A549 (cell line): Measurements from ENCODE around the gene TBC1D1. TPM values are rescaled to one million over a fixed set of nuclear protein-coding genes. Genes with fewer than 3 reads are reported as not detected.

Experiments used
- ATAC-seq, 2 experiments: fragments of 200-7000 bp in 1 of 2; fragments of >200 bp in 1 of 2; cut with Nextera tagmentation in 1 of 2; cut with Tn5 transposase in 1 of 2; 3 replicates each; pipeline versions ENCODE4 v1.8.0 to v1.9.1; 2018 to 2020; ENCODE audit warnings: mild to moderate bottlenecking in 1 of 2, moderate library complexity in 1 of 2
- CTCF ChIA-PET: fragments of 300-600 bp; sonication (Branson Sonifier 250); formaldehyde crosslinking; extraction: SDS; loops from one replicate; lab custom pipeline; 2021; ENCODE audit warnings: antibody characterized with exemption, inconsistent platforms; lab: Yijun Ruan, JAX
- POLR2A ChIA-PET: fragments of 350-600 bp; formaldehyde crosslinking; extraction: SDS; loops from one replicate; lab custom pipeline; 2021; ENCODE audit warnings: antibody characterized with exemption, inconsistent platforms; lab: Yijun Ruan, JAX
- DNase-seq, 2 experiments: peaks; one replicate each; pipeline versions ENCODE4 v3.0.0 to v3.0.0-alpha.2; 2011 to 2016; ENCODE audit warnings: low read depth in 1 of 2, low spot score in 1 of 2
- FAIRE-seq: peaks from 2 replicates; lab custom pipeline; 2011; peaks lifted over from hg19 to GRCh38; lab: Jason Lieb, UNC
- H3K27ac ChIP-seq, 2 experiments: fragments of >200 bp; sonication (Bioruptor Twin); formaldehyde crosslinking; 3 replicates each; pipeline ENCODE4 v1.5.1; 2016 to 2017
- H3K4me1 ChIP-seq: fragments of >200 bp; sonication (Bioruptor Twin); formaldehyde crosslinking; 3 replicates; pipeline ENCODE4 v1.6.1; 2016
- H3K4me2 ChIP-seq: fragments of >200 bp; sonication (Bioruptor Twin); formaldehyde crosslinking; 3 replicates; pipeline ENCODE4 v1.6.1; 2016
- H3K4me3 ChIP-seq: fragments of >200 bp; sonication (Bioruptor Twin); formaldehyde crosslinking; 3 replicates; pipeline ENCODE4 v1.5.1; 2016
- H3K9me3 ChIP-seq: fragments of >200 bp; sonication (Bioruptor Twin); formaldehyde crosslinking; 3 replicates; pipeline ENCODE4 v1.6.1; 2016
- CBX8 ChIP-seq: fragments of 200-600 bp; sonication (generic); IDR thresholded peaks from 2 replicates; pipeline ENCODE4 v1.6.1; 2016
- CEBPB ChIP-seq, 2 experiments: fragments of >200 bp in 1 of 2; sonication (Bioruptor Twin) in 1 of 2; formaldehyde crosslinking in 1 of 2; IDR thresholded peaks; 2 replicates each; pipeline ENCODE4 v1.6.1; 2012 to 2016
- CHD2 ChIP-seq: fragments of 150-350 bp; IDR thresholded peaks from 2 replicates; pipeline ENCODE4 v1.6.1; 2014; ENCODE audit warnings: low read length; ENCODE audit not compliant: partially characterized antibody
- CHD4 ChIP-seq: fragments of 200-600 bp; sonication (generic); IDR thresholded peaks from 2 replicates; pipeline ENCODE4 v1.6.1; 2016; ENCODE audit warnings: antibody characterized with exemption, mild to moderate bottlenecking, borderline replicate concordance
- EHF ChIP-seq: fragments of 250-450 bp; sonication (Bioruptor Pico); IDR thresholded peaks from 2 replicates; pipeline ENCODE4 v1.5.0; 2020; ENCODE audit warnings: mild to moderate bottlenecking
- EP300 ChIP-seq, 2 experiments: fragments of >200 bp; sonication (Bioruptor Twin); formaldehyde crosslinking; IDR thresholded peaks; 2 replicates in 1 of 2; 3 replicates in 1 of 2; pipeline ENCODE4 v1.6.1; 2016 to 2017
- FOSB ChIP-seq: fragments of 250-450 bp; sonication (Bioruptor Pico); IDR thresholded peaks from 2 replicates; pipeline ENCODE4 v1.5.0; 2020; ENCODE audit warnings: mild to moderate bottlenecking, moderate library complexity
- FOSL2 ChIP-seq, 2 experiments: fragments of 450-650 bp in 1 of 2; fragments of >200 bp in 1 of 2; sonication (Bioruptor Twin) in 1 of 2; formaldehyde crosslinking; IDR thresholded peaks; 2 replicates each; pipeline versions ENCODE4 v1.5.0 to v1.6.1; 2016 to 2020; ENCODE audit warnings: mild to moderate bottlenecking in 1 of 2, moderate library complexity in 1 of 2
- FOXS1 ChIP-seq: fragments of 250-450 bp; sonication (Bioruptor Pico); IDR thresholded peaks from 2 replicates; pipeline ENCODE4 v1.5.0; 2020; ENCODE audit warnings: mild to moderate bottlenecking, moderate library complexity
- GATA3 ChIP-seq: IDR thresholded peaks from 2 replicates; pipeline ENCODE4 v1.6.1; 2012; ENCODE audit warnings: borderline replicate concordance
- HOXB13 ChIP-seq: fragments of 250-450 bp; sonication (Bioruptor Pico); IDR thresholded peaks from 2 replicates; pipeline ENCODE4 v1.5.0; 2020; ENCODE audit warnings: low read depth, mild to moderate bottlenecking, moderate library complexity
- JUN ChIP-seq, 2 experiments: fragments of >200 bp; sonication (Bioruptor Twin); formaldehyde crosslinking; IDR thresholded peaks; 2 replicates in 1 of 2; 3 replicates in 1 of 2; pipeline ENCODE4 v1.6.1; 2016 to 2017
- KDM5A ChIP-seq: fragments of 200-600 bp; sonication (generic); IDR thresholded peaks from 2 replicates; pipeline ENCODE4 v1.6.1; 2016; ENCODE audit warnings: antibody characterized with exemption, mild to moderate bottlenecking
- PHF8 ChIP-seq: fragments of 200-600 bp; sonication (generic); IDR thresholded peaks from 2 replicates; pipeline ENCODE4 v1.6.1; 2016; ENCODE audit warnings: low read depth, mild to moderate bottlenecking, antibody characterized with exemption, moderate library complexity, borderline replicate concordance
- POLR2A ChIP-seq: IDR thresholded peaks from 2 replicates; pipeline ENCODE4 v1.6.1; 2012; ENCODE audit warnings: mild to moderate bottlenecking, low read length
- SMC3 ChIP-seq: fragments of >200 bp; sonication (Bioruptor Twin); formaldehyde crosslinking; IDR thresholded peaks from 3 replicates; pipeline ENCODE4 v1.6.1; 2018; ENCODE audit warnings: inconsistent platforms
- TFCP2L1 ChIP-seq: fragments of 250-450 bp; sonication (Bioruptor Pico); IDR thresholded peaks from 2 replicates; pipeline ENCODE4 v1.5.0; 2021; ENCODE audit warnings: mild to moderate bottlenecking
- ZNF302 ChIP-seq: fragments of 250-450 bp; sonication (Bioruptor Pico); IDR thresholded peaks from 2 replicates; pipeline ENCODE4 v1.9.0; 2021; ENCODE audit warnings: inconsistent platforms, mild to moderate bottlenecking, moderate library complexity
- ZSCAN20 ChIP-seq: fragments of 250-450 bp; sonication (Bioruptor Pico); IDR thresholded peaks from 2 replicates; pipeline ENCODE4 v1.8.0; 2022; ENCODE audit warnings: mild to moderate bottlenecking, moderate library complexity
- WGBS: methylation state at CpG from one replicate; pipeline ENCODE4 v1.1.6; 2017; ENCODE audit errors: missing lambda C conversion rate; 5-methylcytosine and 5-hydroxymethylcytosine counted together
- polyA plus RNA-seq, 4 experiments: library from polyadenylated mRNA; depleted of rRNA in 3 of 4; stranded (reverse); fragments of >200 nt; fragmentation: RNase III in 1 of 4; extraction: RNeasy Plus Mini Kit Qiagen cat#74134 plus additional on column Dnase treatment in 1 of 4; gene quantifications; 2 replicates in 3 of 4; 3 replicates in 1 of 4; pipeline ENCODE4 v1.2.3, GENCODE V29; 2011 to 2017
- TF ChIP-seq, protein P1 (sequence below): fragments of >200 bp; sonication (Bioruptor Twin); formaldehyde crosslinking; IDR thresholded peaks from 2 replicates; pipeline ENCODE4 v1.6.1; 2016
- TF ChIP-seq, protein P2 (sequence below): fragments of 150-350 bp; IDR thresholded peaks from 2 replicates; pipeline ENCODE4 v1.6.1; 2014; ENCODE audit warnings: low read depth, mild to moderate bottlenecking, low read length
- TF ChIP-seq, protein P3 (sequence below): fragments of 250-450 bp; sonication (Bioruptor Pico); IDR thresholded peaks from 2 replicates; pipeline ENCODE4 v1.5.0; 2021; ENCODE audit warnings: mild to moderate bottlenecking, moderate library complexity, borderline replicate concordance
- TF ChIP-seq, protein P4 (sequence below): fragments of 200-600 bp; sonication (generic); IDR thresholded peaks from 2 replicates; pipeline ENCODE4 v1.6.1; 2016; ENCODE audit warnings: antibody characterized with exemption, mild to moderate bottlenecking, moderate library complexity
- TF ChIP-seq, protein P5 (sequence below): IDR thresholded peaks from 2 replicates; pipeline ENCODE4 v1.6.1; 2012; ENCODE audit warnings: low read depth, borderline replicate concordance
- TF ChIP-seq, protein P6 (sequence below): fragments of >200 bp; sonication (Bioruptor Twin); formaldehyde crosslinking; IDR thresholded peaks from 3 replicates; pipeline ENCODE4 v1.6.1; 2016

Gene TBC1D1
- polyA plus RNA-seq, 2 of the 4 experiments (the other 2 are of a cell fraction) = 26.5 to 28.5 TPM

DNA sequence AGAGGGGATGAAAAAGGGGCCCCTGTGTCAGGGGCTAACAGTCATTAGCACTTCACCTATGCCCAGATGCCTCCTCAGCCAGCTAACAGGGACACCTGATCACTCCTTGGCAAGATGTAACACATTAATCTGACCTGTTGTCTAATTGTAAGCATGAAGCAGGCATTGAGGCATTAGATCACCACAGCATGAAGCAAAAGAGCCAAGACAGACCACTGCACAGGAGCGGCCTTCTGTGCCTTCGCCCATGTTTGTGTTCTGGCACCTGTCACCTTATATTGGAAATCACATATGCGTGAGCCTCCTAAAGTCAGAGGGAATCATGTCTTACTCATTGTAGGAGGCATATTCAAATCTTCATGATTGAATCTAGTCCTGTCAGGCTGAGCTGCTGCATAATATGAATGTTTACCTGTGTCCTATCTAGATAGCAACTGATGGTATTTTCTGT, 117.7 kb downstream of the TBC1D1 start:
- Histone ChIP-seq H3K4me1 (no peaks in the 10 kb centered on the region; the same call in 2 of the 3 replicates), H3K9me3 (no peaks in the 10 kb centered on the region), H3K4me2 (no peak overlapping the region), H3K4me3 (no peak overlapping the region), H3K27ac (no peak overlapping the region)
- ChIA-PET POLR2A (no interaction called here), CTCF (no interaction called here)
- 100% methylated on average over 3 of the region's 3 CpGs for whole genome bisulfite sequencing
- TF ChIP-seq HOXB13 (no peak), EHF (no peak)
- ATAC-seq (no peak), FAIRE-seq (no peak), DNase-seq (no peak)

DNA sequence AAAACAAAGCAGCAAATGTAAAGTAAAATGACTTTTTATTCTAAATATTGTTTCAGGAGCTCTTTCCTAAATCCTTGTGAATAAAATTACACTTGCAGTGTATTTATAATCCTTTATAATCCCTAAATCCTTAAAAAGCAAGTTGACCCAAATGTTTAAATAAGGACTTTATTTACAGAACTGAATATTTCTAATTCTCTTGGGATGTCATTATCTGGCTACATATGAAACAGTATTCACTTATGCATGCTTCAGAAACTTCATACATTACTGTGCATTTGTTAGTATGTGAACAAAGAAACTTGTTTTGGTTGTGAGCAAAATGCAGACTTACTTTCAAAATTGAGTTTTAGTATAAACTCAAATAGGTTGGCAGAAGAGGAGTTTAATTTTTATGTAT, 118.5 kb downstream of the TBC1D1 start:
- Histone ChIP-seq H3K27ac (no peak overlapping the region), H3K9me3 (no peaks in the 10 kb centered on the region), H3K4me1 (no peaks in the 10 kb centered on the region; the same call in 2 of the 3 replicates), H3K4me2 (no peak overlapping the region), H3K4me3 (no peak overlapping the region)
- TF ChIP-seq, protein P1, sequence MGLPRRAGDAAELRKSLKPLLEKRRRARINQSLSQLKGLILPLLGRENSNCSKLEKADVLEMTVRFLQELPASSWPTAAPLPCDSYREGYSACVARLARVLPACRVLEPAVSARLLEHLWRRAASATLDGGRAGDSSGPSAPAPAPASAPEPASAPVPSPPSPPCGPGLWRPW = no peak
- TF ChIP-seq CEBPB (IDR thresholded peaks at IDR 0.05) (no peak), EP300 (IDR thresholded peaks at IDR 0.05) (no peak), FOXS1 (no peak), CHD4 (no peak), PHF8 (no peak), CHD2 (no peak), ZNF302 (CRISPR knock-in tag) (no peak), GATA3 (no peak), FOSL2 (IDR thresholded peaks at IDR 0.05) (no peak), FOSL2 (CRISPR knock-in tag; IDR thresholded peaks at IDR 0.05) (no peak), FOSB (CRISPR knock-in tag) (no peak)
- TF ChIP-seq, protein P2, sequence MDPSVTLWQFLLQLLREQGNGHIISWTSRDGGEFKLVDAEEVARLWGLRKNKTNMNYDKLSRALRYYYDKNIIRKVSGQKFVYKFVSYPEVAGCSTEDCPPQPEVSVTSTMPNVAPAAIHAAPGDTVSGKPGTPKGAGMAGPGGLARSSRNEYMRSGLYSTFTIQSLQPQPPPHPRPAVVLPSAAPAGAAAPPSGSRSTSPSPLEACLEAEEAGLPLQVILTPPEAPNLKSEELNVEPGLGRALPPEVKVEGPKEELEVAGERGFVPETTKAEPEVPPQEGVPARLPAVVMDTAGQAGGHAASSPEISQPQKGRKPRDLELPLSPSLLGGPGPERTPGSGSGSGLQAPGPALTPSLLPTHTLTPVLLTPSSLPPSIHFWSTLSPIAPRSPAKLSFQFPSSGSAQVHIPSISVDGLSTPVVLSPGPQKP = no peak
- TF ChIP-seq, protein P3, sequence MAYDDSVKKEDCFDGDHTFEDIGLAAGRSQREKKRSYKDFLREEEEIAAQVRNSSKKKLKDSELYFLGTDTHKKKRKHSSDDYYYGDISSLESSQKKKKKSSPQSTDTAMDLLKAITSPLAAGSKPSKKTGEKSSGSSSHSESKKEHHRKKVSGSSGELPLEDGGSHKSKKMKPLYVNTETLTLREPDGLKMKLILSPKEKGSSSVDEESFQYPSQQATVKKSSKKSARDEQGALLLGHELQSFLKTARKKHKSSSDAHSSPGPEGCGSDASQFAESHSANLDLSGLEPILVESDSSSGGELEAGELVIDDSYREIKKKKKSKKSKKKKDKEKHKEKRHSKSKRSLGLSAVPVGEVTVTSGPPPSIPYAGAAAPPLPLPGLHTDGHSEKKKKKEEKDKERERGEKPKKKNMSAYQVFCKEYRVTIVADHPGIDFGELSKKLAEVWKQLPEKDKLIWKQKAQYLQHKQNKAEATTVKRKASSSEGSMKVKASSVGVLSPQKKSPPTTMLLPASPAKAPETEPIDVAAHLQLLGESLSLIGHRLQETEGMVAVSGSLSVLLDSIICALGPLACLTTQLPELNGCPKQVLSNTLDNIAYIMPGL (CRISPR knock-in tag) = no peak
- TF ChIP-seq, protein P4, sequence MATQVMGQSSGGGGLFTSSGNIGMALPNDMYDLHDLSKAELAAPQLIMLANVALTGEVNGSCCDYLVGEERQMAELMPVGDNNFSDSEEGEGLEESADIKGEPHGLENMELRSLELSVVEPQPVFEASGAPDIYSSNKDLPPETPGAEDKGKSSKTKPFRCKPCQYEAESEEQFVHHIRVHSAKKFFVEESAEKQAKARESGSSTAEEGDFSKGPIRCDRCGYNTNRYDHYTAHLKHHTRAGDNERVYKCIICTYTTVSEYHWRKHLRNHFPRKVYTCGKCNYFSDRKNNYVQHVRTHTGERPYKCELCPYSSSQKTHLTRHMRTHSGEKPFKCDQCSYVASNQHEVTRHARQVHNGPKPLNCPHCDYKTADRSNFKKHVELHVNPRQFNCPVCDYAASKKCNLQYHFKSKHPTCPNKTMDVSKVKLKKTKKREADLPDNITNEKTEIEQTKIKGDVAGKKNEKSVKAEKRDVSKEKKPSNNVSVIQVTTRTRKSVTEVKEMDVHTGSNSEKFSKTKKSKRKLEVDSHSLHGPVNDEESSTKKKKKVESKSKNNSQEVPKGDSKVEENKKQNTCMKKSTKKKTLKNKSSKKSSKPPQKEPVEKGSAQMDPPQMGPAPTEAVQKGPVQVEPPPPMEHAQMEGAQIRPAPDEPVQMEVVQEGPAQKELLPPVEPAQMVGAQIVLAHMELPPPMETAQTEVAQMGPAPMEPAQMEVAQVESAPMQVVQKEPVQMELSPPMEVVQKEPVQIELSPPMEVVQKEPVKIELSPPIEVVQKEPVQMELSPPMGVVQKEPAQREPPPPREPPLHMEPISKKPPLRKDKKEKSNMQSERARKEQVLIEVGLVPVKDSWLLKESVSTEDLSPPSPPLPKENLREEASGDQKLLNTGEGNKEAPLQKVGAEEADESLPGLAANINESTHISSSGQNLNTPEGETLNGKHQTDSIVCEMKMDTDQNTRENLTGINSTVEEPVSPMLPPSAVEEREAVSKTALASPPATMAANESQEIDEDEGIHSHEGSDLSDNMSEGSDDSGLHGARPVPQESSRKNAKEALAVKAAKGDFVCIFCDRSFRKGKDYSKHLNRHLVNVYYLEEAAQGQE = no peak
- ATAC-seq = no peak
- DNase-seq = no peak
- FAIRE-seq = no peak
- ChIA-PET POLR2A (no interaction called here), CTCF (no interaction called here)

DNA sequence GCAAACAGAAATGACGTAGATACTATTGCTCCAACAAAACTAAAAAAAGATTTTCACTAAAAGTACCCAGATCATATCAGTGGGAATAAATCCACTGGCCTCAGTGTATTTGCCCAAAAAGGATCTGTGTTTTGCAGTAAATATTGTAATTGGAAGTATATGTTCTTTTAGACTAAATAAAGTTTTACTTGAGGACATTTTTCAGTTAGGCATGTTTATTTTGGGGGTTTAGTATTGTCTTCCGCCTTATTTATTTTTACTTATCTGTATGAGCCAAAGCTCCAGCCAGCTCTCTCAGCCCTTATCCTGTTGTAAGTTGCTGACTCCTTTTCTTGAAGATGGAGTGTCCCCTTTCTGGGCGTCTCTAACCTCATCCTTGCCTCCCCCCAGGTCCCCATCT, 119.1 kb downstream of the TBC1D1 start:
- DNase-seq = no peak
- no peak overlapping the region for H3K27ac ChIP-seq
- ChIA-PET POLR2A (no interaction called here), CTCF (interaction anchor here (0.7 kb wide), 1 partner anchor 121 kb away, joined by 3 read pairs; no protein-coding TSS in a partner anchor)
- H3K4me2 ChIP-seq = no peak overlapping the region
- H3K9me3 ChIP-seq = no peaks in the 10 kb centered on the region
- no peak for ATAC-seq
- H3K4me3 ChIP-seq = no peak overlapping the region
- no peaks in the 10 kb centered on the region; the same call in 2 of the 3 replicates for H3K4me1 ChIP-seq
- 89% methylated on average over 3 of the region's 3 CpGs for WGBS
- no peak for FAIRE-seq
- TF ChIP-seq CEBPB (IDR thresholded peaks at IDR 0.05) (no peak), ZNF302 (CRISPR knock-in tag) (no peak), FOSB (CRISPR knock-in tag) (no peak), JUN (IDR thresholded peaks at IDR 0.05) (no peak), ZSCAN20 (CRISPR knock-in tag) (no peak), SMC3 (no peak), CHD2 (no peak), HOXB13 (no peak), POLR2A (no peak), TFCP2L1 (CRISPR knock-in tag) (no peak), KDM5A (no peak), CBX8 (no peak), FOSL2 (IDR thresholded peaks at IDR 0.05) (no peak), FOSL2 (CRISPR knock-in tag; IDR thresholded peaks at IDR 0.05) (no peak)
- TF ChIP-seq, protein P5, sequence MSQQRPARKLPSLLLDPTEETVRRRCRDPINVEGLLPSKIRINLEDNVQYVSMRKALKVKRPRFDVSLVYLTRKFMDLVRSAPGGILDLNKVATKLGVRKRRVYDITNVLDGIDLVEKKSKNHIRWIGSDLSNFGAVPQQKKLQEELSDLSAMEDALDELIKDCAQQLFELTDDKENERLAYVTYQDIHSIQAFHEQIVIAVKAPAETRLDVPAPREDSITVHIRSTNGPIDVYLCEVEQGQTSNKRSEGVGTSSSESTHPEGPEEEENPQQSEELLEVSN = no peak
- TF ChIP-seq, protein P1 = no peak
- TF ChIP-seq, protein P6, sequence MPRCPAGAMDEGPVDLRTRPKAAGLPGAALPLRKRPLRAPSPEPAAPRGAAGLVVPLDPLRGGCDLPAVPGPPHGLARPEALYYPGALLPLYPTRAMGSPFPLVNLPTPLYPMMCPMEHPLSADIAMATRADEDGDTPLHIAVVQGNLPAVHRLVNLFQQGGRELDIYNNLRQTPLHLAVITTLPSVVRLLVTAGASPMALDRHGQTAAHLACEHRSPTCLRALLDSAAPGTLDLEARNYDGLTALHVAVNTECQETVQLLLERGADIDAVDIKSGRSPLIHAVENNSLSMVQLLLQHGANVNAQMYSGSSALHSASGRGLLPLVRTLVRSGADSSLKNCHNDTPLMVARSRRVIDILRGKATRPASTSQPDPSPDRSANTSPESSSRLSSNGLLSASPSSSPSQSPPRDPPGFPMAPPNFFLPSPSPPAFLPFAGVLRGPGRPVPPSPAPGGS = no peak
